ENCODE measurements around the gene TRIM22. TPM values are rescaled to one million over a fixed set of nuclear protein-coding genes. Genes with fewer than 3 reads are reported as not detected.

The TRIM22 gene
- total RNA-seq, 4 donors from 2014 or later = 35.9 to 96.8 (median 64.8) TPM

- TF ChIP-seq CTCF (IDR thresholded peaks at IDR 0.05; ENCODE audit: low read depth) = no peak
Observed at GRCh38 chr11:5695580-5695979, 6.0 kb downstream of the TRIM22 start.

GRCh38 chr11:5696210-5696609 lies 6.6 kb downstream of the TRIM22 start:
- no peak for TF ChIP-seq CTCF (IDR thresholded peaks at IDR 0.05; ENCODE audit: low read depth)

GRCh38 chr11:5698281-5698680 lies 8.7 kb downstream of the TRIM22 start:
- TF ChIP-seq CTCF (IDR thresholded peaks at IDR 0.05; ENCODE audit: low read depth) = no peak

- no peak for TF ChIP-seq CTCF (IDR thresholded peaks at IDR 0.05; ENCODE audit: low read depth)
Observed at GRCh38 chr11:5700421-5701054, 10.9 kb downstream of the TRIM22 start.

- TF ChIP-seq CTCF (IDR thresholded peaks at IDR 0.05; ENCODE audit: low read depth) = no peak
Observed at GRCh38 chr11:5701055-5701577, 11.5 kb downstream of the TRIM22 start.

- TF ChIP-seq CTCF (IDR thresholded peaks at IDR 0.05; ENCODE audit: low read depth) = no peak
Observed at GRCh38 chr11:5703741-5704536, 14.3 kb downstream of the TRIM22 start.

GRCh38 chr11:5705688-5706087 lies 16.1 kb downstream of the TRIM22 start:
- no peak for TF ChIP-seq CTCF (IDR thresholded peaks at IDR 0.05; ENCODE audit: low read depth)

All from subcutaneous adipose tissue (tissue), 4 donors.